ENCODE data around the gene THBS2. TPM values are rescaled to one million over a fixed set of nuclear protein-coding genes. Genes with fewer than 3 reads are reported as not detected.

The THBS2 gene
- total RNA-seq, 1 donor from 2014 or later: 18.6 TPM

GRCh38 chr6:169172456-169172855 lies 81.2 kb downstream of the THBS2 start:
- H3K4me1 Mint-ChIP-seq: peaks cover 15% of the 10 kb centered on the region
- no peak for DNase-seq (ENCODE audit: low spot score in 2 of 2, unreplicated experiment in 2 of 2)
- no peaks in the 10 kb centered on the region for H3K9me3 Mint-ChIP-seq
- TF ChIP-seq, protein P1, sequence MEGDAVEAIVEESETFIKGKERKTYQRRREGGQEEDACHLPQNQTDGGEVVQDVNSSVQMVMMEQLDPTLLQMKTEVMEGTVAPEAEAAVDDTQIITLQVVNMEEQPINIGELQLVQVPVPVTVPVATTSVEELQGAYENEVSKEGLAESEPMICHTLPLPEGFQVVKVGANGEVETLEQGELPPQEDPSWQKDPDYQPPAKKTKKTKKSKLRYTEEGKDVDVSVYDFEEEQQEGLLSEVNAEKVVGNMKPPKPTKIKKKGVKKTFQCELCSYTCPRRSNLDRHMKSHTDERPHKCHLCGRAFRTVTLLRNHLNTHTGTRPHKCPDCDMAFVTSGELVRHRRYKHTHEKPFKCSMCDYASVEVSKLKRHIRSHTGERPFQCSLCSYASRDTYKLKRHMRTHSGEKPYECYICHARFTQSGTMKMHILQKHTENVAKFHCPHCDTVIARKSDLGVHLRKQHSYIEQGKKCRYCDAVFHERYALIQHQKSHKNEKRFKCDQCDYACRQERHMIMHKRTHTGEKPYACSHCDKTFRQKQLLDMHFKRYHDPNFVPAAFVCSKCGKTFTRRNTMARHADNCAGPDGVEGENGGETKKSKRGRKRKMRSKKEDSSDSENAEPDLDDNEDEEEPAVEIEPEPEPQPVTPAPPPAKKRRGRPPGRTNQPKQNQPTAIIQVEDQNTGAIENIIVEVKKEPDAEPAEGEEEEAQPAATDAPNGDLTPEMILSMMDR (IDR thresholded peaks at IDR 0.05; ENCODE audit: unreplicated experiment): no peak
- peak overlapping the region; percentile 69 for H3K27ac Mint-ChIP-seq
- no peaks in the 10 kb centered on the region for H3K27me3 Mint-ChIP-seq (ENCODE audit: low read depth)
- H3K36me3 Mint-ChIP-seq: no peaks in the 10 kb centered on the region
- H3K4me3 Mint-ChIP-seq: no peak overlapping the region

- Mint-ChIP-seq H3K9me3 (no peaks in the 10 kb centered on the region), H3K4me3 (no peak overlapping the region), H3K36me3 (no peaks in the 10 kb centered on the region), H3K27ac (peak overlapping the region; percentile 69), H3K4me1 (peaks cover 15% of the 10 kb centered on the region), H3K27me3 (ENCODE audit: low read depth) (no peaks in the 10 kb centered on the region)
- no peak for DNase-seq (ENCODE audit: low spot score in 2 of 2, unreplicated experiment in 2 of 2)
- TF ChIP-seq, protein P1 (IDR thresholded peaks at IDR 0.05; ENCODE audit: unreplicated experiment): no peak
Observed at GRCh38 chr6:169171951-169172350, 81.7 kb downstream of the THBS2 start.

GRCh38 chr6:169171016-169171415 lies 82.6 kb downstream of the THBS2 start:
- no peaks in the 10 kb centered on the region for H3K9me3 Mint-ChIP-seq
- H3K27ac Mint-ChIP-seq: no peak overlapping the region
- no peak overlapping the region for H3K4me3 Mint-ChIP-seq
- H3K27me3 Mint-ChIP-seq (ENCODE audit: low read depth): no peaks in the 10 kb centered on the region
- DNase-seq (ENCODE audit: low spot score in 2 of 2, unreplicated experiment in 2 of 2): peak in 1 of 2 experiments; percentile 11
- TF ChIP-seq, protein P1 (IDR thresholded peaks at IDR 0.05; ENCODE audit: unreplicated experiment): no peak
- H3K4me1 Mint-ChIP-seq: peaks cover 15% of the 10 kb centered on the region
- H3K36me3 Mint-ChIP-seq: no peaks in the 10 kb centered on the region

GRCh38 chr6:169170583-169170955 lies 83.1 kb downstream of the THBS2 start:
- H3K27ac Mint-ChIP-seq: no peak overlapping the region
- no peak overlapping the region for H3K4me3 Mint-ChIP-seq
- peaks cover 15% of the 10 kb centered on the region for H3K4me1 Mint-ChIP-seq
- H3K36me3 Mint-ChIP-seq: no peaks in the 10 kb centered on the region
- TF ChIP-seq, protein P1 (IDR thresholded peaks at IDR 0.05; ENCODE audit: unreplicated experiment): no peak
- DNase-seq (ENCODE audit: low spot score in 2 of 2, unreplicated experiment in 2 of 2): peak in 1 of 2 experiments; percentile 17
- no peaks in the 10 kb centered on the region for H3K9me3 Mint-ChIP-seq
- H3K27me3 Mint-ChIP-seq (ENCODE audit: low read depth): no peaks in the 10 kb centered on the region

DNA sequence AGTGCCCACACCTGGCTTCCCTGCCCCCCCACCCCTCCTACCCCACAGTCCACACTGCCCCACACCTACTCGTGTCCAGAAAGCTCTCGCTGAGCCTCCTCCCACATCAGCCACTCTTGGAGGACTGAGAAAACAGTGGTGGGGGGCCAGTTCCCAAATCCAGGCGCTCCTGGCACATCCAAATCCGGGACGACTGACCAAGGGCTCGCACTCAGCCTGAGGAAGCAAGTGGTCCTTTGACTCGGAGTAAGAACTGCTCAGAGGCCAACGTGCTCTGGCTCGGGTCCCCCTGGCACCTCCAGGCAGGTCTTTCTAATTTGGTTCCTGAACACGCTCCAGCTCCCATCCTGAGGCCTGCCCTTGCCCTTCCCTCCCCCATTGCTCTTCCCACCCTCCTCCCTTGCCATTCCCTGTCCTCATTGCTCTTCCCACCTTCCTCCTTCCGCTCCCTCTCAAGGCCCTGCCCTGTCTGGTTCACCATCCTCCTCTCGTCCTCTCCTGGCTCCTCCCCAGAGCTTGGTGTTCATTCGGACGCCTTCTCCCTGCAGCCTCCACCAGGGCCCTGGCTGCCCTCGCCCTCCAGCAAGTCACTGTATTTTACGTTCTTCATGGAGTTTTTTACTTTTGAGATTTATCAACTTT lies 83.6 kb downstream of the THBS2 start:
- TF ChIP-seq, protein P1 (IDR thresholded peaks at IDR 0.05; ENCODE audit: unreplicated experiment): no peak
- Mint-ChIP-seq H3K36me3 (no peaks in the 10 kb centered on the region), H3K27ac (no peak overlapping the region), H3K4me1 (peaks cover 15% of the 10 kb centered on the region), H3K27me3 (ENCODE audit: low read depth) (no peaks in the 10 kb centered on the region), H3K4me3 (no peak overlapping the region), H3K9me3 (no peaks in the 10 kb centered on the region)
- peak in 1 of 2 experiments; percentile 19 for DNase-seq (ENCODE audit: low spot score in 2 of 2, unreplicated experiment in 2 of 2)

Data from mesothelial cell of epicardium (in vitro differentiated cells).